Measurements from ENCODE around the gene ARIH2. TPM values are rescaled to one million over a fixed set of nuclear protein-coding genes. Genes with fewer than 3 reads are reported as not detected.

ARIH2 gene
- total and polyA plus RNA-seq, 2 of the 8 experiments (the other 6 are each of a cell fraction or from before 2014, with no cell fraction given) = 72.9 to 136 TPM

DNA sequence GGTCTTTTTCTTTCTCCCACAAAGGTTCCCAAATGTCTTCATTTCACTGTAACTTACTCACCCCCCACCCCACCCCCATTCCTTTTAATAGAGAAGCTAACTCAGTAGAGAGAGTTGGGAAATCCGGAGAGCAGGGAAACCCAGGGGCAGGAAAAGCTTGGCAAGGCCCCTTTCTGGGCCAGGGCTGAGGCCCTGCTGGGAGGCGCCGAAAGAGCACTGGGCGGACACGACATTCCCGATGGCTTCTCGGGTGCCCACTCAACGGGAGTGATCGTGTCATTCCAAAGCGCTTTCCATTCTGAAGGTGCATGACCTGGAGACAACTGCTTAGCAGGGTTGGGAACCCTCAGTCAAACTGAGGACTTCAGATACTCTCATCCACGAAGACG lies 101.3 kb downstream of the ARIH2 start (continued):
- TF ChIP-seq GABPA (IDR thresholded peaks at IDR 0.05; ENCODE audit: borderline replicate concordance, insufficient read depth, low read length) = no peak
- TF ChIP-seq ASH2L (IDR thresholded peaks at IDR 0.05; ENCODE audit: low read length) = no peak
- TF ChIP-seq, protein P1, sequence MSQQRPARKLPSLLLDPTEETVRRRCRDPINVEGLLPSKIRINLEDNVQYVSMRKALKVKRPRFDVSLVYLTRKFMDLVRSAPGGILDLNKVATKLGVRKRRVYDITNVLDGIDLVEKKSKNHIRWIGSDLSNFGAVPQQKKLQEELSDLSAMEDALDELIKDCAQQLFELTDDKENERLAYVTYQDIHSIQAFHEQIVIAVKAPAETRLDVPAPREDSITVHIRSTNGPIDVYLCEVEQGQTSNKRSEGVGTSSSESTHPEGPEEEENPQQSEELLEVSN (IDR thresholded peaks at IDR 0.05) = no peak
- no peak for TF ChIP-seq ATF2 (IDR thresholded peaks at IDR 0.05; ENCODE audit: low read length)
- TF ChIP-seq POLR2AphosphoS5 (IDR thresholded peaks at IDR 0.05; ENCODE audit: low read depth, low read length) = no peak
- no peak for TF ChIP-seq GTF2F1 (IDR thresholded peaks at IDR 0.05; ENCODE audit: borderline replicate concordance, low read depth, low read length)
- TF ChIP-seq SP2 (IDR thresholded peaks at IDR 0.05; ENCODE audit: low read length) = no peak
- TF ChIP-seq YY1 (IDR thresholded peaks at IDR 0.05; ENCODE audit: low read depth, low read length) = no peak
- TF ChIP-seq, protein P2, sequence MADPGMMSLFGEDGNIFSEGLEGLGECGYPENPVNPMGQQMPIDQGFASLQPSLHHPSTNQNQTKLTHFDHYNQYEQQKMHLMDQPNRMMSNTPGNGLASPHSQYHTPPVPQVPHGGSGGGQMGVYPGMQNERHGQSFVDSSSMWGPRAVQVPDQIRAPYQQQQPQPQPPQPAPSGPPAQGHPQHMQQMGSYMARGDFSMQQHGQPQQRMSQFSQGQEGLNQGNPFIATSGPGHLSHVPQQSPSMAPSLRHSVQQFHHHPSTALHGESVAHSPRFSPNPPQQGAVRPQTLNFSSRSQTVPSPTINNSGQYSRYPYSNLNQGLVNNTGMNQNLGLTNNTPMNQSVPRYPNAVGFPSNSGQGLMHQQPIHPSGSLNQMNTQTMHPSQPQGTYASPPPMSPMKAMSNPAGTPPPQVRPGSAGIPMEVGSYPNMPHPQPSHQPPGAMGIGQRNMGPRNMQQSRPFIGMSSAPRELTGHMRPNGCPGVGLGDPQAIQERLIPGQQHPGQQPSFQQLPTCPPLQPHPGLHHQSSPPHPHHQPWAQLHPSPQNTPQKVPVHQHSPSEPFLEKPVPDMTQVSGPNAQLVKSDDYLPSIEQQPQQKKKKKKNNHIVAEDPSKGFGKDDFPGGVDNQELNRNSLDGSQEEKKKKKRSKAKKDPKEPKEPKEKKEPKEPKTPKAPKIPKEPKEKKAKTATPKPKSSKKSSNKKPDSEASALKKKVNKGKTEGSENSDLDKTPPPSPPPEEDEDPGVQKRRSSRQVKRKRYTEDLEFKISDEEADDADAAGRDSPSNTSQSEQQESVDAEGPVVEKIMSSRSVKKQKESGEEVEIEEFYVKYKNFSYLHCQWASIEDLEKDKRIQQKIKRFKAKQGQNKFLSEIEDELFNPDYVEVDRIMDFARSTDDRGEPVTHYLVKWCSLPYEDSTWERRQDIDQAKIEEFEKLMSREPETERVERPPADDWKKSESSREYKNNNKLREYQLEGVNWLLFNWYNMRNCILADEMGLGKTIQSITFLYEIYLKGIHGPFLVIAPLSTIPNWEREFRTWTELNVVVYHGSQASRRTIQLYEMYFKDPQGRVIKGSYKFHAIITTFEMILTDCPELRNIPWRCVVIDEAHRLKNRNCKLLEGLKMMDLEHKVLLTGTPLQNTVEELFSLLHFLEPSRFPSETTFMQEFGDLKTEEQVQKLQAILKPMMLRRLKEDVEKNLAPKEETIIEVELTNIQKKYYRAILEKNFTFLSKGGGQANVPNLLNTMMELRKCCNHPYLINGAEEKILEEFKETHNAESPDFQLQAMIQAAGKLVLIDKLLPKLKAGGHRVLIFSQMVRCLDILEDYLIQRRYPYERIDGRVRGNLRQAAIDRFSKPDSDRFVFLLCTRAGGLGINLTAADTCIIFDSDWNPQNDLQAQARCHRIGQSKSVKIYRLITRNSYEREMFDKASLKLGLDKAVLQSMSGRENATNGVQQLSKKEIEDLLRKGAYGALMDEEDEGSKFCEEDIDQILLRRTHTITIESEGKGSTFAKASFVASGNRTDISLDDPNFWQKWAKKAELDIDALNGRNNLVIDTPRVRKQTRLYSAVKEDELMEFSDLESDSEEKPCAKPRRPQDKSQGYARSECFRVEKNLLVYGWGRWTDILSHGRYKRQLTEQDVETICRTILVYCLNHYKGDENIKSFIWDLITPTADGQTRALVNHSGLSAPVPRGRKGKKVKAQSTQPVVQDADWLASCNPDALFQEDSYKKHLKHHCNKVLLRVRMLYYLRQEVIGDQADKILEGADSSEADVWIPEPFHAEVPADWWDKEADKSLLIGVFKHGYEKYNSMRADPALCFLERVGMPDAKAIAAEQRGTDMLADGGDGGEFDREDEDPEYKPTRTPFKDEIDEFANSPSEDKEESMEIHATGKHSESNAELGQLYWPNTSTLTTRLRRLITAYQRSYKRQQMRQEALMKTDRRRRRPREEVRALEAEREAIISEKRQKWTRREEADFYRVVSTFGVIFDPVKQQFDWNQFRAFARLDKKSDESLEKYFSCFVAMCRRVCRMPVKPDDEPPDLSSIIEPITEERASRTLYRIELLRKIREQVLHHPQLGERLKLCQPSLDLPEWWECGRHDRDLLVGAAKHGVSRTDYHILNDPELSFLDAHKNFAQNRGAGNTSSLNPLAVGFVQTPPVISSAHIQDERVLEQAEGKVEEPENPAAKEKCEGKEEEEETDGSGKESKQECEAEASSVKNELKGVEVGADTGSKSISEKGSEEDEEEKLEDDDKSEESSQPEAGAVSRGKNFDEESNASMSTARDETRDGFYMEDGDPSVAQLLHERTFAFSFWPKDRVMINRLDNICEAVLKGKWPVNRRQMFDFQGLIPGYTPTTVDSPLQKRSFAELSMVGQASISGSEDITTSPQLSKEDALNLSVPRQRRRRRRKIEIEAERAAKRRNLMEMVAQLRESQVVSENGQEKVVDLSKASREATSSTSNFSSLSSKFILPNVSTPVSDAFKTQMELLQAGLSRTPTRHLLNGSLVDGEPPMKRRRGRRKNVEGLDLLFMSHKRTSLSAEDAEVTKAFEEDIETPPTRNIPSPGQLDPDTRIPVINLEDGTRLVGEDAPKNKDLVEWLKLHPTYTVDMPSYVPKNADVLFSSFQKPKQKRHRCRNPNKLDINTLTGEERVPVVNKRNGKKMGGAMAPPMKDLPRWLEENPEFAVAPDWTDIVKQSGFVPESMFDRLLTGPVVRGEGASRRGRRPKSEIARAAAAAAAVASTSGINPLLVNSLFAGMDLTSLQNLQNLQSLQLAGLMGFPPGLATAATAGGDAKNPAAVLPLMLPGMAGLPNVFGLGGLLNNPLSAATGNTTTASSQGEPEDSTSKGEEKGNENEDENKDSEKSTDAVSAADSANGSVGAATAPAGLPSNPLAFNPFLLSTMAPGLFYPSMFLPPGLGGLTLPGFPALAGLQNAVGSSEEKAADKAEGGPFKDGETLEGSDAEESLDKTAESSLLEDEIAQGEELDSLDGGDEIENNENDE (IDR thresholded peaks at IDR 0.05; ENCODE audit: insufficient replicate concordance, low read length) = no peak
- TF ChIP-seq EP300 (IDR thresholded peaks at IDR 0.05; ENCODE audit: borderline replicate concordance in 1 of 2, low read depth in 2 of 2, low read length in 2 of 2) = no peak

All from H1 (cell line).